K562 (cell line): ENCODE measurements around the gene ADI1. TPM values are rescaled to one million over a fixed set of nuclear protein-coding genes. Genes with fewer than 3 reads are reported as not detected.
A peak's percentile ranks its signal among the peaks of the same experiment; 100 is the strongest.

ENCODE experiments used
- BCOR ChIP-seq: fragments of 450-650 bp; IDR thresholded peaks from 2 replicates; pipeline ENCODE4 v1.6.1; 2016
- CCNT2 ChIP-seq: IDR thresholded peaks from 2 replicates; pipeline ENCODE4 v1.6.1; 2011; ENCODE audit warnings: borderline replicate concordance, low read depth, mild to moderate bottlenecking, moderate library complexity, mixed read lengths, low read length; ENCODE audit not compliant: insufficient read length; ENCODE audit errors: extremely low read depth
- CEBPB ChIP-seq: fragments of 450-650 bp; IDR thresholded peaks from 2 replicates; pipeline ENCODE4 v1.6.1; 2016; ENCODE audit warnings: missing genetic modification characterization, missing compliant biosample characterization
- HDAC1 ChIP-seq, 2 experiments: fragments of 450-650 bp; IDR thresholded peaks; 2 replicates each; pipeline ENCODE4 v1.6.1; 2016 to 2017; ENCODE audit warnings: inconsistent platforms in 1 of 2, mild to moderate bottlenecking in 1 of 2, moderate library complexity in 1 of 2
- POLR2A ChIP-seq: fragments of 450-650 bp; conservative IDR thresholded peaks from 2 replicates; pipeline ENCODE4 v1.6.1; 2016
- RAD21 ChIP-seq, 2 experiments: fragments of 250-450 bp in 1 of 2; fragments of 450-650 bp in 1 of 2; sonication (Bioruptor Pico) in 1 of 2; formaldehyde crosslinking in 1 of 2; IDR thresholded peaks in 1 of 2; conservative IDR thresholded peaks in 1 of 2; 2 replicates each; pipeline versions ENCODE4 v1.4.0 to v1.8.0; 2020 to 2022; ENCODE audit warnings: mild to moderate bottlenecking in 2 of 2, moderate library complexity in 1 of 2
- RBBP5 ChIP-seq: fragments of 200-600 bp; sonication (generic); IDR thresholded peaks from 2 replicates; pipeline ENCODE4 v1.6.1; 2012; ENCODE audit warnings: borderline replicate concordance, mild to moderate bottlenecking, low read length, control low read depth, inconsistent platforms; ENCODE audit not compliant: insufficient read depth, poor library complexity, severe bottlenecking
- TGIF2 ChIP-seq: sonication (generic); formaldehyde crosslinking; IDR thresholded peaks from 2 replicates; pipeline ENCODE4 v1.8.1; 2022; ENCODE audit warnings: mild to moderate bottlenecking, missing genetic modification reagents, moderate library complexity
- ZNF75A ChIP-seq: fragments of 450-650 bp; formaldehyde crosslinking; IDR thresholded peaks from 2 replicates; pipeline ENCODE4 v1.4.0; 2020; ENCODE audit warnings: mild to moderate bottlenecking
- polyA plus RNA-seq, 8 experiments: library from polyadenylated mRNA; depleted of rRNA in 4 of 8; stranded (reverse) in 5 of 8; unstranded in 3 of 8; fragments of >200 nt; fragmentation: Nextera tagmentation in 2 of 8; fragmentation: Illumina TruSeq in 1 of 8; extraction: Ambion mirVana in 2 of 8; extraction: Trizol in 1 of 8; gene quantifications; 2 replicates each; pipeline versions ENCODE4 v1.2.1 to v1.2.3, GENCODE V29; 2011 to 2014; ENCODE audit warnings: inconsistent platforms in 1 of 8, missing spikeins in 1 of 8
- total RNA-seq, 7 experiments: library from RNA; depleted of rRNA in 6 of 7; stranded (reverse); fragments of >200 nt in 6 of 7; fragmentation: Illumina TruSeq in 2 of 7; extraction: Trizol in 2 of 7; gene quantifications; 2 replicates each; pipeline versions ENCODE4 v1.2.1 to v1.2.3, GENCODE V29; 2011 to 2021; ENCODE audit warnings: low replicate concordance in 1 of 7
- TF ChIP-seq, protein P1 (sequence below): fragments of 200-600 bp; sonication (generic); IDR thresholded peaks from one replicate; pipeline ENCODE4 v1.6.1; 2012; ENCODE audit warnings: mild to moderate bottlenecking, low read depth, low read length, inconsistent platforms
- TF ChIP-seq, protein P2 (sequence below): fragments of 450-650 bp; IDR thresholded peaks from 2 replicates; pipeline ENCODE4 v1.6.1; 2018; ENCODE audit not compliant: partially characterized antibody

The ADI1 gene
- total and polyA plus RNA-seq, 9 of the 15 experiments (the other 6 are each of a cell fraction or from before 2014, with no cell fraction given): 6.1 to 51.0 (median 27.1) TPM

DNA sequence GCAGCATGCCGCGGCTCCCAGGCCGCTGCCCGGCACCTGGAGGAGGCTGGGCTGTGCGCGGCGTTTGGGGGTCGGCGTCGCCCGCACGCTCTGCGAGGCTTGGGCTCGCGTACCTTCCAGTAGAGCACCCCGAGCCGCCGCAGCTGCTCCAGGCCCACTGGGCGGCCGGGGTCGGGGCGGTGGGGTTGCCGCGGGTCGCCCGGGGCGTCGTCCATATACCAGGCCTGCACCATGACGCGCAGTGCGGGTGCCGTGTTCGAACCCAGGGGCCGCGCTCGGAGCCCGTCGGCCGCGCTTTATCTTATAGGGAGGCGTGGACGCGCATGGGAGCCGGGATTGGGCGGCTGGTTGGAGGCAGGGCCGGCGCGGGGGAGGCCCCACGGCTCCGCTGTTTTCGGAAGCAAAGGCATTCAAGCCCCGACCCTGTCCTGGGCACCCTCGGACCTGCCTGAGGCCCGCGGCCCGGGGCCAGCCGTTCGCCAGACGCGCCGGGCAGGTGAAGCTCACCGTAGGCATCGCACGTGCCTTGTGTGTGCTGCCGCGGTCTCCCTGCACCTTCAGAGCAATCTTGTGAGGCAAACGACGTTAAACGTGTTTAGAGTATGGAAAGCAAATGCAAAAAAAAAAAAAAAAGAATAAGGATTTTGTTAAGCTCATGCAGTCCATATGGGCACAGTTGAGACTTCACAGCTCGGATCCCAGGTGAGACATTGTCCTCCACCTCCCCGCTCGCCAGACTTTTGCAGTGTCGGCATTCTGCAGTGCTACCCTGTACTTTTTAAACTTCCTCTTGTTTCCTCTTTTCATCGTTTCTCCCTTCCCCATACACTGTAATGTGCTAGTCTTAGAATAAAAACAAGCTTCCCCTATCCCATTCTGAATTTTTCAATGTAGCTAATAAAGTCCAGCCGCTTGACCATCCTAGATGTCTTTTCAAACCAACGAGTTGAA, at the start of gene ADI1 (continued):
- TF ChIP-seq, protein P1, sequence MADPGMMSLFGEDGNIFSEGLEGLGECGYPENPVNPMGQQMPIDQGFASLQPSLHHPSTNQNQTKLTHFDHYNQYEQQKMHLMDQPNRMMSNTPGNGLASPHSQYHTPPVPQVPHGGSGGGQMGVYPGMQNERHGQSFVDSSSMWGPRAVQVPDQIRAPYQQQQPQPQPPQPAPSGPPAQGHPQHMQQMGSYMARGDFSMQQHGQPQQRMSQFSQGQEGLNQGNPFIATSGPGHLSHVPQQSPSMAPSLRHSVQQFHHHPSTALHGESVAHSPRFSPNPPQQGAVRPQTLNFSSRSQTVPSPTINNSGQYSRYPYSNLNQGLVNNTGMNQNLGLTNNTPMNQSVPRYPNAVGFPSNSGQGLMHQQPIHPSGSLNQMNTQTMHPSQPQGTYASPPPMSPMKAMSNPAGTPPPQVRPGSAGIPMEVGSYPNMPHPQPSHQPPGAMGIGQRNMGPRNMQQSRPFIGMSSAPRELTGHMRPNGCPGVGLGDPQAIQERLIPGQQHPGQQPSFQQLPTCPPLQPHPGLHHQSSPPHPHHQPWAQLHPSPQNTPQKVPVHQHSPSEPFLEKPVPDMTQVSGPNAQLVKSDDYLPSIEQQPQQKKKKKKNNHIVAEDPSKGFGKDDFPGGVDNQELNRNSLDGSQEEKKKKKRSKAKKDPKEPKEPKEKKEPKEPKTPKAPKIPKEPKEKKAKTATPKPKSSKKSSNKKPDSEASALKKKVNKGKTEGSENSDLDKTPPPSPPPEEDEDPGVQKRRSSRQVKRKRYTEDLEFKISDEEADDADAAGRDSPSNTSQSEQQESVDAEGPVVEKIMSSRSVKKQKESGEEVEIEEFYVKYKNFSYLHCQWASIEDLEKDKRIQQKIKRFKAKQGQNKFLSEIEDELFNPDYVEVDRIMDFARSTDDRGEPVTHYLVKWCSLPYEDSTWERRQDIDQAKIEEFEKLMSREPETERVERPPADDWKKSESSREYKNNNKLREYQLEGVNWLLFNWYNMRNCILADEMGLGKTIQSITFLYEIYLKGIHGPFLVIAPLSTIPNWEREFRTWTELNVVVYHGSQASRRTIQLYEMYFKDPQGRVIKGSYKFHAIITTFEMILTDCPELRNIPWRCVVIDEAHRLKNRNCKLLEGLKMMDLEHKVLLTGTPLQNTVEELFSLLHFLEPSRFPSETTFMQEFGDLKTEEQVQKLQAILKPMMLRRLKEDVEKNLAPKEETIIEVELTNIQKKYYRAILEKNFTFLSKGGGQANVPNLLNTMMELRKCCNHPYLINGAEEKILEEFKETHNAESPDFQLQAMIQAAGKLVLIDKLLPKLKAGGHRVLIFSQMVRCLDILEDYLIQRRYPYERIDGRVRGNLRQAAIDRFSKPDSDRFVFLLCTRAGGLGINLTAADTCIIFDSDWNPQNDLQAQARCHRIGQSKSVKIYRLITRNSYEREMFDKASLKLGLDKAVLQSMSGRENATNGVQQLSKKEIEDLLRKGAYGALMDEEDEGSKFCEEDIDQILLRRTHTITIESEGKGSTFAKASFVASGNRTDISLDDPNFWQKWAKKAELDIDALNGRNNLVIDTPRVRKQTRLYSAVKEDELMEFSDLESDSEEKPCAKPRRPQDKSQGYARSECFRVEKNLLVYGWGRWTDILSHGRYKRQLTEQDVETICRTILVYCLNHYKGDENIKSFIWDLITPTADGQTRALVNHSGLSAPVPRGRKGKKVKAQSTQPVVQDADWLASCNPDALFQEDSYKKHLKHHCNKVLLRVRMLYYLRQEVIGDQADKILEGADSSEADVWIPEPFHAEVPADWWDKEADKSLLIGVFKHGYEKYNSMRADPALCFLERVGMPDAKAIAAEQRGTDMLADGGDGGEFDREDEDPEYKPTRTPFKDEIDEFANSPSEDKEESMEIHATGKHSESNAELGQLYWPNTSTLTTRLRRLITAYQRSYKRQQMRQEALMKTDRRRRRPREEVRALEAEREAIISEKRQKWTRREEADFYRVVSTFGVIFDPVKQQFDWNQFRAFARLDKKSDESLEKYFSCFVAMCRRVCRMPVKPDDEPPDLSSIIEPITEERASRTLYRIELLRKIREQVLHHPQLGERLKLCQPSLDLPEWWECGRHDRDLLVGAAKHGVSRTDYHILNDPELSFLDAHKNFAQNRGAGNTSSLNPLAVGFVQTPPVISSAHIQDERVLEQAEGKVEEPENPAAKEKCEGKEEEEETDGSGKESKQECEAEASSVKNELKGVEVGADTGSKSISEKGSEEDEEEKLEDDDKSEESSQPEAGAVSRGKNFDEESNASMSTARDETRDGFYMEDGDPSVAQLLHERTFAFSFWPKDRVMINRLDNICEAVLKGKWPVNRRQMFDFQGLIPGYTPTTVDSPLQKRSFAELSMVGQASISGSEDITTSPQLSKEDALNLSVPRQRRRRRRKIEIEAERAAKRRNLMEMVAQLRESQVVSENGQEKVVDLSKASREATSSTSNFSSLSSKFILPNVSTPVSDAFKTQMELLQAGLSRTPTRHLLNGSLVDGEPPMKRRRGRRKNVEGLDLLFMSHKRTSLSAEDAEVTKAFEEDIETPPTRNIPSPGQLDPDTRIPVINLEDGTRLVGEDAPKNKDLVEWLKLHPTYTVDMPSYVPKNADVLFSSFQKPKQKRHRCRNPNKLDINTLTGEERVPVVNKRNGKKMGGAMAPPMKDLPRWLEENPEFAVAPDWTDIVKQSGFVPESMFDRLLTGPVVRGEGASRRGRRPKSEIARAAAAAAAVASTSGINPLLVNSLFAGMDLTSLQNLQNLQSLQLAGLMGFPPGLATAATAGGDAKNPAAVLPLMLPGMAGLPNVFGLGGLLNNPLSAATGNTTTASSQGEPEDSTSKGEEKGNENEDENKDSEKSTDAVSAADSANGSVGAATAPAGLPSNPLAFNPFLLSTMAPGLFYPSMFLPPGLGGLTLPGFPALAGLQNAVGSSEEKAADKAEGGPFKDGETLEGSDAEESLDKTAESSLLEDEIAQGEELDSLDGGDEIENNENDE: no peak
- TF ChIP-seq TGIF2 (CRISPR knock-in tag) (no peak), RBBP5 (peak; percentile 74), RAD21 (CRISPR knock-in tag; conservative IDR thresholded peaks at IDR 0.05 in 1 of 2, IDR thresholded peaks at IDR 0.05 in 1 of 2) (no peak), BCOR (peak; percentile 46; the same call in 1 of the 2 replicates), CEBPB (tag) (no peak), CCNT2 (peak; percentile 49), ZNF75A (CRISPR knock-in tag) (peak; percentile 40; the same call in 1 of the 2 replicates), HDAC1 (IDR thresholded peaks at IDR 0.05) (peak in 1 of 2 experiments; percentile 71; a peak in 1 of 4 replicates), POLR2A (peak; percentile 88)
- TF ChIP-seq, protein P2, sequence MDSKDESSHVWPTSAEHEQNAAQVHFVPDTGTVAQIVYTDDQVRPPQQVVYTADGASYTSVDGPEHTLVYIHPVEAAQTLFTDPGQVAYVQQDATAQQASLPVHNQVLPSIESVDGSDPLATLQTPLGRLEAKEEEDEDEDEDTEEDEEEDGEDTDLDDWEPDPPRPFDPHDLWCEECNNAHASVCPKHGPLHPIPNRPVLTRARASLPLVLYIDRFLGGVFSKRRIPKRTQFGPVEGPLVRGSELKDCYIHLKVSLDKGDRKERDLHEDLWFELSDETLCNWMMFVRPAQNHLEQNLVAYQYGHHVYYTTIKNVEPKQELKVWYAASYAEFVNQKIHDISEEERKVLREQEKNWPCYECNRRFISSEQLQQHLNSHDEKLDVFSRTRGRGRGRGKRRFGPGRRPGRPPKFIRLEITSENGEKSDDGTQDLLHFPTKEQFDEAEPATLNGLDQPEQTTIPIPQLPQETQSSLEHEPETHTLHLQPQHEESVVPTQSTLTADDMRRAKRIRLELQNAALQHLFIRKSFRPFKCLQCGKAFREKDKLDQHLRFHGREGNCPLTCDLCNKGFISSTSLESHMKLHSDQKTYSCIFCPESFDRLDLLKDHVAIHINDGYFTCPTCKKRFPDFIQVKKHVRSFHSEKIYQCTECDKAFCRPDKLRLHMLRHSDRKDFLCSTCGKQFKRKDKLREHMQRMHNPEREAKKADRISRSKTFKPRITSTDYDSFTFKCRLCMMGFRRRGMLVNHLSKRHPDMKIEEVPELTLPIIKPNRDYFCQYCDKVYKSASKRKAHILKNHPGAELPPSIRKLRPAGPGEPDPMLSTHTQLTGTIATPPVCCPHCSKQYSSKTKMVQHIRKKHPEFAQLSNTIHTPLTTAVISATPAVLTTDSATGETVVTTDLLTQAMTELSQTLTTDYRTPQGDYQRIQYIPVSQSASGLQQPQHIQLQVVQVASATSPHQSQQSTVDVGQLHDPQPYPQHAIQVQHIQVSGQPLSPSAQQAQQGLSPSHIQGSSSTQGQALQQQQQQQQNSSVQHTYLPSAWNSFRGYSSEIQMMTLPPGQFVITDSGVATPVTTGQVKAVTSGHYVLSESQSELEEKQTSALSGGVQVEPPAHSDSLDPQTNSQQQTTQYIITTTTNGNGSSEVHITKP: no peak
